Measurements from ENCODE around the gene CHM. TPM values are rescaled to one million over a fixed set of nuclear protein-coding genes. Genes with fewer than 3 reads are reported as not detected.
"Not testable (repeated sequence)": the region's sequence is repeated elsewhere in the genome, so short reads cannot be mapped to it uniquely, and the experiment has no call there.

CHM gene
- polyA plus RNA-seq, 4 donors = 5.6 to 15.6 (median 7.1) TPM

DNA sequence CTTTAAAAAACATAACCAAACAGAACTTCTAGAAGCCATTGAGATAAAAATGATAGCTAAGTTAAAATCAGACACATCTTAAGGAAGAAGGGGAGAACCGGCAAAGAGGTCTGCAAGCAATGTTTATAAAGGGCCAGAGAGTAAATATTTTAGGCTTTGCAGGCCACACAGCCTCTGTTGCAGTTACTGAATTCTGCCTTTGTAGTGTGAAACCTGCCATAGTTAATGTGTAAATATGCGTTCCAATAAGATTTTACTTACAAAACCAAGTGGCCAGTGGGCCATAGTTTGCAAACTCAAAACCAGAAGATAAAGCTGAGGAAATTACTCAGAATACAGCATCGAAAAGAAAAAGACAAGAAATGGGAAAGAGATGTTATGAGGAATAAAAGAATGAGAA lies 33.6 kb downstream of the CHM start:
- Histone ChIP-seq H3K4me3 (ENCODE audit: low read depth in 1 of 3, low read length in 3 of 3) (no peak overlapping the region), H3K4me1 (ENCODE audit: control insufficient read depth in 3 of 3, insufficient read depth in 2 of 3, low read depth in 1 of 3, low read length in 2 of 3) (no peaks in the 10 kb centered on the region), H3K27me3 (ENCODE audit: control insufficient read depth in 3 of 3, insufficient read depth in 3 of 3, low read length in 3 of 3) (no peaks in the 10 kb centered on the region), H3K9me3 (ENCODE audit: control insufficient read depth in 2 of 2, insufficient read depth in 1 of 2, low read depth in 1 of 2, low read length in 1 of 2) (no peaks in the 10 kb centered on the region), H3K27ac (ENCODE audit: low read depth in 1 of 3, low read length in 2 of 3) (no peak overlapping the region), H3K36me3 (ENCODE audit: control insufficient read depth in 3 of 3, insufficient read depth in 2 of 3, low read depth in 1 of 3, low read length in 3 of 3) (peaks cover 0 to 2% (median 0%) of the 10 kb centered on the region in 3 donors)
- 70 to 86% (median 78%) methylated on average over 3 of the region's 3 CpGs for WGBS, 3 donors
- no peak for FAIRE-seq
- no peak for DNase-seq

- H3K27me3 ChIP-seq (ENCODE audit: control insufficient read depth in 3 of 3, insufficient read depth in 3 of 3, low read length in 3 of 3) = no peaks in the 10 kb centered on the region
- H3K27ac ChIP-seq (ENCODE audit: low read depth in 1 of 3, low read length in 2 of 3) = no peak overlapping the region
- no peaks in the 10 kb centered on the region for H3K4me1 ChIP-seq (ENCODE audit: control insufficient read depth in 3 of 3, insufficient read depth in 2 of 3, low read depth in 1 of 3, low read length in 2 of 3)
- DNase-seq = no peak
- no peaks in the 10 kb centered on the region for H3K9me3 ChIP-seq (ENCODE audit: control insufficient read depth in 2 of 2, insufficient read depth in 1 of 2, low read depth in 1 of 2, low read length in 1 of 2)
- no peak overlapping the region for H3K4me3 ChIP-seq (ENCODE audit: low read depth in 1 of 3, low read length in 3 of 3)
- FAIRE-seq = no peak
- 73 to 97% (median 77%) methylated on average over 1 of the region's 1 CpG for WGBS, 3 donors
- peaks cover 0 to 2% (median 0%) of the 10 kb centered on the region in 3 donors for H3K36me3 ChIP-seq (ENCODE audit: control insufficient read depth in 3 of 3, insufficient read depth in 2 of 3, low read depth in 1 of 3, low read length in 3 of 3)
These were observed 35.2 kb downstream of the CHM start for GRCh38 chrX:86012188-86012587.

DNA sequence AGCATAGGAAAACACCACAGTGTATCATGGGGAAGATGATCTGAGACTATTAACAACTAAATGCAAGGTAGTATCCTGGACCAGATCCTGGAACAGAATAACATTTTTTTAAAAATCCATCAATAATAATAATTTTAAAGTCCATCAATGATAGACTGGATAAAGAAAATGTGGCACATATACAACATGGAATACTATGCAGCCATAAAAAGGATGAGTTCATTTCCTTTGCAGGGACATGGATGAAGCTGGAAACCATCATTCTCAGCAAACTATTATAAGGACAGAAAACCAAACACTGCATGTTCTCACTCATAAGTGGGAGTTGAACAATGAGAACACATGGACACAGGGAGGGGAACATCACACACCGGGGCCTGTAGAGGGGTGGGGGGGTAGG lies 37.6 kb downstream of the CHM start:
- H3K9me3 ChIP-seq (ENCODE audit: control insufficient read depth in 2 of 2, insufficient read depth in 1 of 2, low read depth in 1 of 2, low read length in 1 of 2); H3K27ac ChIP-seq (ENCODE audit: low read depth in 1 of 3, low read length in 2 of 3); DNase-seq; FAIRE-seq; H3K36me3 ChIP-seq (ENCODE audit: control insufficient read depth in 3 of 3, insufficient read depth in 2 of 3, low read depth in 1 of 3, low read length in 3 of 3); H3K4me1 ChIP-seq (ENCODE audit: control insufficient read depth in 3 of 3, insufficient read depth in 2 of 3, low read depth in 1 of 3, low read length in 2 of 3); H3K4me3 ChIP-seq (ENCODE audit: low read depth in 1 of 3, low read length in 3 of 3); H3K27me3 ChIP-seq (ENCODE audit: control insufficient read depth in 3 of 3, insufficient read depth in 3 of 3, low read length in 3 of 3): not testable (repeated sequence)
- WGBS, 3 donors = 92 to 100% (median 100%) methylated on average over 1 of the region's 1 CpG

- H3K27me3 ChIP-seq (ENCODE audit: control insufficient read depth in 3 of 3, insufficient read depth in 3 of 3, low read length in 3 of 3); H3K9me3 ChIP-seq (ENCODE audit: control insufficient read depth in 2 of 2, insufficient read depth in 1 of 2, low read depth in 1 of 2, low read length in 1 of 2); DNase-seq; H3K27ac ChIP-seq (ENCODE audit: low read depth in 1 of 3, low read length in 2 of 3); H3K4me1 ChIP-seq (ENCODE audit: control insufficient read depth in 3 of 3, insufficient read depth in 2 of 3, low read depth in 1 of 3, low read length in 2 of 3); FAIRE-seq; H3K4me3 ChIP-seq (ENCODE audit: low read depth in 1 of 3, low read length in 3 of 3); H3K36me3 ChIP-seq (ENCODE audit: control insufficient read depth in 3 of 3, insufficient read depth in 2 of 3, low read depth in 1 of 3, low read length in 3 of 3): not testable (repeated sequence)
- 90 to 100% (median 99%) methylated on average over 3 to 4 of the region's 4 CpGs for WGBS, 3 donors
These were observed 39.5 kb downstream of the CHM start for GRCh38 chrX:86007891-86008290.

GRCh38 chrX:86002076-86002896 lies 45.1 kb downstream of the CHM start:
- H3K4me3 ChIP-seq (ENCODE audit: low read depth in 1 of 3, low read length in 3 of 3) = no peak overlapping the region
- H3K9me3 ChIP-seq (ENCODE audit: control insufficient read depth in 2 of 2, insufficient read depth in 1 of 2, low read depth in 1 of 2, low read length in 1 of 2) = no peaks in the 10 kb centered on the region
- WGBS, 3 donors = 60 to 69% (median 66%) methylated on average over 12 of the region's 12 CpGs
- DNase-seq (peak; percentile 11 to 16), FAIRE-seq (no peak)
- H3K27me3 ChIP-seq (ENCODE audit: control insufficient read depth in 3 of 3, insufficient read depth in 3 of 3, low read length in 3 of 3) = no peaks in the 10 kb centered on the region
- no peak overlapping the region for H3K27ac ChIP-seq (ENCODE audit: low read depth in 1 of 3, low read length in 2 of 3)
- no peaks in the 10 kb centered on the region for H3K4me1 ChIP-seq (ENCODE audit: control insufficient read depth in 3 of 3, insufficient read depth in 2 of 3, low read depth in 1 of 3, low read length in 2 of 3)
- H3K36me3 ChIP-seq (ENCODE audit: control insufficient read depth in 3 of 3, insufficient read depth in 2 of 3, low read depth in 1 of 3, low read length in 3 of 3) = no peaks in the 10 kb centered on the region

DNA sequence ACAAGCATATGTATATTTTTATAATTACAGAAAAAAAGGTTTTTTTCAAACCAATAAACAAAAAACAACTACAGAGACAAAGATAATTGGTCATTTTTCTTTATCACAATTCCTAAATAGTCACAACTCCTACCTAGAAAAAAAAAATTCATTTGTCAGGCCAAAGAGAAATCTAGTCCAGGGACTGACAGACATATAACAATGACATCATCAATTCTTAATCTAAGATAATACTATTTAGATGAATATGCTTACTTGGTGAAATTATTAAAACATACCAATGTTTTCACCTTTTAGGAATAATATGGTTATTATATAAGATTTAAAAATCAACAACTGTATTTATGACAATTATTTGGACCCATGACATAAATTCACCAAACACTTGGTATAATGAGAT lies 48.4 kb downstream of the CHM start:
- no peaks in the 10 kb centered on the region for H3K27me3 ChIP-seq (ENCODE audit: control insufficient read depth in 3 of 3, insufficient read depth in 3 of 3, low read length in 3 of 3)
- FAIRE-seq = no peak

GRCh38 chrX:85996555-85996954 lies 50.8 kb downstream of the CHM start:
- H3K27me3 ChIP-seq (ENCODE audit: control insufficient read depth in 3 of 3, insufficient read depth in 3 of 3, low read length in 3 of 3) = no peaks in the 10 kb centered on the region
- no peaks in the 10 kb centered on the region for H3K36me3 ChIP-seq (ENCODE audit: control insufficient read depth in 3 of 3, insufficient read depth in 2 of 3, low read depth in 1 of 3, low read length in 3 of 3)
- peaks cover 0 to 6% (median 0%) of the 10 kb centered on the region in 3 donors for H3K4me1 ChIP-seq (ENCODE audit: control insufficient read depth in 3 of 3, insufficient read depth in 2 of 3, low read depth in 1 of 3, low read length in 2 of 3)
- H3K4me3 ChIP-seq (ENCODE audit: low read depth in 1 of 3, low read length in 3 of 3) = no peak overlapping the region
- no peak for FAIRE-seq
- no peak for DNase-seq
- no peak overlapping the region for H3K27ac ChIP-seq (ENCODE audit: low read depth in 1 of 3, low read length in 2 of 3)
- no peaks in the 10 kb centered on the region for H3K9me3 ChIP-seq (ENCODE audit: control insufficient read depth in 2 of 2, insufficient read depth in 1 of 2, low read depth in 1 of 2, low read length in 1 of 2)

More for the DNA sequence above, 48.4 kb downstream of the CHM start:
- no peak overlapping the region for H3K4me3 ChIP-seq (ENCODE audit: low read depth in 1 of 3, low read length in 3 of 3)
- no peaks in the 10 kb centered on the region for H3K4me1 ChIP-seq (ENCODE audit: control insufficient read depth in 3 of 3, insufficient read depth in 2 of 3, low read depth in 1 of 3, low read length in 2 of 3)
- DNase-seq = no peak
- no peak overlapping the region for H3K27ac ChIP-seq (ENCODE audit: low read depth in 1 of 3, low read length in 2 of 3)
- H3K36me3 ChIP-seq (ENCODE audit: control insufficient read depth in 3 of 3, insufficient read depth in 2 of 3, low read depth in 1 of 3, low read length in 3 of 3) = no peaks in the 10 kb centered on the region
- no peaks in the 10 kb centered on the region for H3K9me3 ChIP-seq (ENCODE audit: control insufficient read depth in 2 of 2, insufficient read depth in 1 of 2, low read depth in 1 of 2, low read length in 1 of 2)

- no peak for FAIRE-seq
- H3K27me3 ChIP-seq (ENCODE audit: control insufficient read depth in 3 of 3, insufficient read depth in 3 of 3, low read length in 3 of 3) = no peaks in the 10 kb centered on the region
- 80 to 97% (median 89%) methylated on average over 1 of the region's 1 CpG for WGBS, 3 donors
- no peaks in the 10 kb centered on the region for H3K9me3 ChIP-seq (ENCODE audit: control insufficient read depth in 2 of 2, insufficient read depth in 1 of 2, low read depth in 1 of 2, low read length in 1 of 2)
- no peak overlapping the region for H3K27ac ChIP-seq (ENCODE audit: low read depth in 1 of 3, low read length in 2 of 3)
- no peak for DNase-seq
- no peak overlapping the region for H3K4me3 ChIP-seq (ENCODE audit: low read depth in 1 of 3, low read length in 3 of 3)
- H3K4me1 ChIP-seq (ENCODE audit: control insufficient read depth in 3 of 3, insufficient read depth in 2 of 3, low read depth in 1 of 3, low read length in 2 of 3) = peaks cover 0 to 6% (median 0%) of the 10 kb centered on the region in 3 donors
- no peaks in the 10 kb centered on the region for H3K36me3 ChIP-seq (ENCODE audit: control insufficient read depth in 3 of 3, insufficient read depth in 2 of 3, low read depth in 1 of 3, low read length in 3 of 3)
These were observed 51.7 kb downstream of the CHM start for GRCh38 chrX:85995641-85996040.

GRCh38 chrX:85994797-85995196 lies 52.6 kb downstream of the CHM start:
- no peaks in the 10 kb centered on the region for H3K27me3 ChIP-seq (ENCODE audit: control insufficient read depth in 3 of 3, insufficient read depth in 3 of 3, low read length in 3 of 3)
- H3K27ac ChIP-seq (ENCODE audit: low read depth in 1 of 3, low read length in 2 of 3) = no peak overlapping the region
- DNase-seq (no peak), FAIRE-seq (no peak)
- H3K4me3 ChIP-seq (ENCODE audit: low read depth in 1 of 3, low read length in 3 of 3) = no peak overlapping the region
- 44 to 84% (median 83%) methylated on average over 1 of the region's 1 CpG for WGBS, 3 donors
- H3K36me3 ChIP-seq (ENCODE audit: control insufficient read depth in 3 of 3, insufficient read depth in 2 of 3, low read depth in 1 of 3, low read length in 3 of 3) = no peaks in the 10 kb centered on the region
- peaks cover 0 to 6% (median 0%) of the 10 kb centered on the region in 3 donors for H3K4me1 ChIP-seq (ENCODE audit: control insufficient read depth in 3 of 3, insufficient read depth in 2 of 3, low read depth in 1 of 3, low read length in 2 of 3)
- H3K9me3 ChIP-seq (ENCODE audit: control insufficient read depth in 2 of 2, insufficient read depth in 1 of 2, low read depth in 1 of 2, low read length in 1 of 2) = no peaks in the 10 kb centered on the region
